Left cardiac atrium (tissue), 4 donors: Measurements from ENCODE around the gene LPIN2. TPM values are rescaled to one million over a fixed set of nuclear protein-coding genes. Genes with fewer than 3 reads are reported as not detected.

Experiments used
- ATAC-seq, 2 donors: fragments of 200-7000 bp; cut with Tn5 transposase; one replicate each; pipeline ENCODE4 v1.9.1; 2020; ENCODE audit warnings: mild to moderate bottlenecking in 2 of 2, moderate library complexity in 2 of 2
- DNase-seq: peaks from one replicate; pipeline ENCODE4 v3.0.0-alpha.2; 2020
- intact Hi-C, 2 donors: fragments of 100-400 bp; cut with DNase I; formaldehyde crosslinking; loops; one replicate each; pipeline versions ENCODE4 v1.14.1 to v1.15.1; 2022 to 2023
- total RNA-seq, 2 donors: library from RNA; stranded (reverse); fragmentation: NEBNext Ultra II Directional; extraction: Animal tissue kit (Norgen Biotek cat#: 25700); gene quantifications; one replicate each; pipeline ENCODE4 v1.2.1, GENCODE V29; 2021
- donor health status: DM: no; HTN: yes; CAD: no.
- donor health status: DM: no; HTN: yes; CAD: no; lungs with severe emphysema.
- donor health status: DM: yes; HTN: yes; CAD: no.
- donor health status: Dilated cardiomyopathy.

LPIN2 gene
- total RNA-seq, 2 donors from 2014 or later = 15.2 to 16.4 TPM

DNA sequence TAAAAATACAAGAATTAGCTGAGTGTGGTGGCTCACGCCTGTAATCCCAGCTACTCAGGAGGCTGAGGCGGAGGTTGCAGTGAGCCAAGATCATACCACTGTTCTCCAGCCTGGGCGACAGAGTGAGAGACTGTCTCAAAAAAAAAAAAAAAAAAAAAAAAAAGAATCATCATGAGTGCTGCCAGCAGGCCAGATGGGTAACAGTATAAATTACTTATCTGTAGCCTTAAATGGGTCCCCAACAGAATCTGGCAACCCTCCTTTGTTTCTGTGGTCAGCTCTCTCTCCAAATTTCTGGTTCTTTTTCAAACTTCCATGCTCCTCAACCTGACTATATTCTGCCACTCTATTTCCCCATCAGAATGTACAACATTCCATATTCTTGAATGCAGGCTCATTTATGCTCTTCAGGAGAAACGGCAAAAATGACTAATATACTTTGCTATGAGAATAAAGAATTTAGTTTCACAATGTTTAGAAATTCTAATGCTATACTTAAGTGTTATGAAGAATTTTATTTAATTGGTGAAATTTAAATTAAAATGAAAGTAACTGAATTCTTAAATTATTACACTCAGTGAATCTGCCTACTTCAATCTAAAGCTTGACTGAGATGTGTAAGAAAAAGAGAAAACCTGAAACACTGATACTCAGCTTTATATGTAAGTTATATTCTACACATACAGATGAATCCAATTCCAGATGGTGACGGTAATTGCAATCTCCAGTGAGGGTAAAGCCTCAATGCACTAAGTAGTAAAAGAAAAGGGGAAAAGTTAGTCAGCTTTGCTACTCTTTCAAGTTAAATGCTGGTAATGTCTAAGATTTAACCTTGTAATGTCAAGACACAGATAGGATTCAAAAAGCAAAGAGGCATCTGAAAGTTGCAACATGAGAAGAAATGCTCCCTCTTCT lies 24.8 kb downstream of the LPIN2 start:
- DNase-seq (no peak), ATAC-seq (no peak)
- intact Hi-C loops = no loop called here

DNA sequence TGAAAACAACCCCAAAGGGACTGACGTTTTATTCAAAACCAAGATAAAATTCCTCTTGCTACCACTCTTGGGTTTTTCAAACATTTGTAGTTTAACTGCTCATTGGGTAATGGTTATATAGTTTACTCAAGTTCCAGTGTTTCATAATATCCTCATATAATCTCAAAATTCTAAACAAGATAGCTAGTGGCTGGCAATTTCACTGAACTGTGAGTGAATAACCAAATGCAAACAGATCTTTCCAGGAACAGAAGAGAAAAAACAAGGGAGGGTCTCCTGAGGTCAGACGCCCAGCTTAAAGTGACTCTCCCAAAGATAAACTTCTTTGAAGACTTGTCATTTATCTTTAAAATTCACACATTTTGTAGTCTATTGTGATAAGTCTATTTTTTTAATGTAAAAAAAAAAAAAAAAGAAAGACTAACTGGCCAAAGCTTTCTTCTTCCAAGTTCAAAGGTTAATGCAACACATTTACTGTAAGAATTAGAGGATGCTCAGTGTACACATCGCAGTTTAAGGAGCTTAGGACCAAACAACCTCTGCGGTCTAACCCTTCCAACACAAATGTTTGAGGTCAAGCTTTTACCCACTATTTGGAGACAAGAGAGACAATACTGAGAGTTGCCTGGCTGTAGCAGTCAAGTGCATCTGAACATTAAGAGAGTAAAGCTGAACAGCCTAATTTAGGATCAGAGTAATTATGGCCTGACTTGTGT lies 26.6 kb downstream of the LPIN2 start:
- intact Hi-C loops = no loop called here
- DNase-seq = no peak
- ATAC-seq = no peak

DNA sequence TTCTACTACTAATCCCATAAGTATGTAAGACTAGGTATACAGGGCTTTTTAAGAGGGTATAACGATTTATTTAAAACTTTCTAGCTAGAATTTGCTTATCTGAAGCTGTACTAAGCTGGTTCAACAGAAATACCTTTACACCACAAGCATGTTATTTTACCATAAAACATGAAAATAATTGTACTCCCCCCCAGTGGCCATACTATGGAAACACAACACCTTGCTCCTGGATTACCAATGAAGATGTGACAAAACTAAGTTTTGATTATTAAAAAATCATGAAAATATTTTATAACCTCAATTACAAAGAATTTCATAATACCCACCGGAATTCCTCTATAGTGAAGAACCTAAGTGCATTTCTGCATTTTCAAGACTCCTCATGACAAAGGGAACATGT lies 27.3 kb downstream of the LPIN2 start:
- intact Hi-C loops = no loop called here
- ATAC-seq = no peak
- no peak for DNase-seq

DNA sequence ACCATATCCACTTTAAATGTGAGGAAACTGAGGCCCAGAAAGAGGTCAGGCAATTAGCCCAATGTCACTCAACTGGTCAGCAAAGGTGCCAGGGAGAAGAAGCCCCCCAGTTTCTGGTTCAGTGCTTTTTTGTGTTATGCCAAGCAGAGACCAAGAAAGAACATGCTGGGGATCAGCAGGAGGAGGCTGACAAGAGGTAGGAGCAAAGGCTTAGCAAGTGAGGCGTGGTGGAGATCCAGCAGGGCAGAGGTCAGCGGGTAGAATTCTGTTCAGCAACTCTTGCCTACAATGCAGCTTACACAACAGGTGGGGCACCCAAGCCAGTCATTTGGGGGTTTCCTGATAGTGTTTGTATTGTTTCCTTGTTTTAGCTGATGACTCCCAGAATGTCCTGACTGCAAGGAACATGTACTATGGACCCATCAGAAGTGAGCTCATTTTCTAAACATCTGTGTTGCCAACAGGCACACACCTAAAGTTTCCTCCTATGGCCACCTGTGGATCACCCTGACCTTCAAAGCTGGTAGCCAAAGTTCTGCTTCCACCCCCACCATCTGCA lies 28.2 kb downstream of the LPIN2 start:
- ATAC-seq = no peak

DNA sequence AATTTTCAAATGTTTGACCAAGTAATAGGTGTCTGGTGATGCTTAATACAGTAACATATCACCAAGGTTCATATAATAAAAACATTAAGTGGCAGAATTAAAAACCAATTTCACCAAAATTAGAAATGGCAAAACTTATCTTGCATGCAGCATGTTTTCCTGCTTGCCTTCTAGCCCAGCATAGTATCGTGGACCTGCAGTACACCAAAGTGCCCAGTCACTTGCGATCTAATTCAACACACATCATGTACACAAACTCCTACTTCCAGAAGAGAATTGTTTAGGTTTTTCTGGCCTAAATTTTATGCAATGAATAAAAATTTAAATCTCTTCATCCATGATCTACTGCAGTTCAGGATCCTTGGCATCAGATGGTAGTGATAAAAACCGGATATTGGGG lies 28.9 kb downstream of the LPIN2 start:
- DNase-seq (no peak), ATAC-seq (no peak)
- intact Hi-C loops = no loop called here

More for the DNA sequence above, 28.2 kb downstream of the LPIN2 start:
- no peak for DNase-seq
- intact Hi-C loops = no loop called here

DNA sequence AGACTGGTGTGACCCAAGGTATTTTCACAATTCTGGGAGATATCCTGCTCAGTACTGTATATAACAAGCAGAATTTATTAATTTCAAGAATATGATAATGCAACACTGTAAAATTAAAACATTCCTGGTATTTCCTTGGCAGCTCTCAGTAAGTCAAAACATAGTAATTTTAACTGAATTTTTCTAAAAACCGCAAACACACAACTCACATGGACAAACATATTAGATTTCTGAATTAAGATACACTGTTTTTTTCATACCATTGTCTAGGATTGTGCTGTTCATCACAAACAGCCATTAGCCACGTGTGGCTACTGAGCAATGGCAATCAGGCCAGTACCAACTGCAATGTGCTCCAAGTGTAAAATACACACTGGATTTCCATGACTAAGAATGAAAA lies 29.6 kb downstream of the LPIN2 start:
- intact Hi-C loops = no loop called here
- no peak for DNase-seq
- ATAC-seq = no peak

DNA sequence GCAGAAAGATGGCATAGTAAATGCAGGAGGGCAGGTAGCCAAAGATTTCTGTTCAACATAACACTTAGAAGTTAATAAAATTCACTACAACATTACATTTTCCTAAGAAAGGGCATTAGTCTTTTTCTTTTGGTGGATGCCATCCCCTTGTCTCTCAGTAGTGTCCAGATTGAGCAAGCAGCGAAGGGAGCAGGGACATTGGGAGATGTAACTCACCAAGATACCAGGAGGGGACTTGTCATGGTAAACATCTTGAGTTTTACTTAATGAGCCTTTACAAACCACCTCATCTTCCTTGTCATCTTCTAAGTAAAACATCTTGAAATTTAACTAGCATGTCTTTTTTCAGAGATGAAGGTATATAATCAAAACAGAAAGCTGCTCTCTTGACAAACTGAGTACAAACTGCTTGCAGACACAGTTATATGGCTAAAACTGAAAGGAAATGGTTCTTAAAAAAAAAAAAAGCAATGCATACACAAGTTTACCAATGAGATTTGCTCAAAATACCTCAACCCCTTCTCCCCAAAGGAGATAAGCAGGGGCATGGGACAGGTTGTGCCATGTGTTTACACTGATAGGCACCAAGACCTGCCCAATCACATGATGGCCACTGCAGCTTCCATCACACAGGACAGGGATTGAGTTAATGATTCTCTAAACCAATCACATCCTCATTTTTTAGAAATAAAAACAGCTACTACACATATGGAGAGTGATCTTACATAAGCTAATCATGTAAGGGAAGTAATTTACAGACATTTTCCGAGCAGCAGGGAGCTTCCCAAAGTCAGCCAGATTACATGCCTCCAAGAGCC lies 30.3 kb downstream of the LPIN2 start:
- ATAC-seq = no peak
- no peak for DNase-seq
- intact Hi-C loops = no loop called here

DNA sequence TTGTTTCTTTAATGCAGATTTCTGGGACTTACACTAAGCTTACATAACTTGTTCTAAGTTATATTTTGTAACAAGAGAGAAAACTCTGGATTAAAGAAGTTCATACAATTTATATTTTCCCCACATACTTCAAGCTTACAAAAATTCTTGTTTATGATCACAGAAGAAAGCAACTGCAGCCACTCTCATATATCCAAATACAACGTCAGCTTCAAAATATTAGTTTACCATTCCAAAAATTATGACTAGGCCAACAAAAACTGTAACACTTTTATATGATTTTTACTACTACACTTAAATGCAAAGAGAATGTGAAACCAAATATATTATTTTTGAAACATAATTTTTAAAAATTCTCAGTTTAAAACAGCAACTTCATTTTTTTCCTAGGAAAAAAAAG lies 30.9 kb downstream of the LPIN2 start:
- ATAC-seq = no peak
- no peak for DNase-seq
- intact Hi-C loops = no loop called here

DNA sequence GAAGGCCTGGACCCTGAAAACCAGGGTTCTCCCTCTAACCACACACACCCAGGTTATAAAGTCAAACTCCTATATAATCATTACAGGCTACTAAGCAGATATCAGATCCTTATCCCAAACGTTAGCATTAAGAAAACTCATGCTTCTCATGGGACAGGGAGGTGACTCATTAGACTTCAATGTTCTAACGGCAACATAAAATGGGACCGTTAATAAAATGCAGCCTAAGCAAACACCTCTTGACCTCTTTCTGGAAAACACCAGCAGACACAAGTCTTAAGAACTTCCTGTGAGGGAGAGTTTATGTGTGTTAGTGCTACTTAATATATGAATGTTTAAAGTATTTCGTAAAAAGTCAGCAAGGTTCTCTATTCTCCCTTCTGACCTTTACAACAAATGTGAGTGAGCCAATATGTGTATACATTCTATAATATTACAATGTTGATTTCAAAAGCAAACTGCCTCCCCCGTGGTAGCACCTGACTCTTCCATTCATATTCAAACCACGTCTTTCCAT lies 31.7 kb downstream of the LPIN2 start:
- ATAC-seq (peak in 1 of 2 donors; percentile 45), DNase-seq (no peak)
- intact Hi-C loops = no loop called here

DNA sequence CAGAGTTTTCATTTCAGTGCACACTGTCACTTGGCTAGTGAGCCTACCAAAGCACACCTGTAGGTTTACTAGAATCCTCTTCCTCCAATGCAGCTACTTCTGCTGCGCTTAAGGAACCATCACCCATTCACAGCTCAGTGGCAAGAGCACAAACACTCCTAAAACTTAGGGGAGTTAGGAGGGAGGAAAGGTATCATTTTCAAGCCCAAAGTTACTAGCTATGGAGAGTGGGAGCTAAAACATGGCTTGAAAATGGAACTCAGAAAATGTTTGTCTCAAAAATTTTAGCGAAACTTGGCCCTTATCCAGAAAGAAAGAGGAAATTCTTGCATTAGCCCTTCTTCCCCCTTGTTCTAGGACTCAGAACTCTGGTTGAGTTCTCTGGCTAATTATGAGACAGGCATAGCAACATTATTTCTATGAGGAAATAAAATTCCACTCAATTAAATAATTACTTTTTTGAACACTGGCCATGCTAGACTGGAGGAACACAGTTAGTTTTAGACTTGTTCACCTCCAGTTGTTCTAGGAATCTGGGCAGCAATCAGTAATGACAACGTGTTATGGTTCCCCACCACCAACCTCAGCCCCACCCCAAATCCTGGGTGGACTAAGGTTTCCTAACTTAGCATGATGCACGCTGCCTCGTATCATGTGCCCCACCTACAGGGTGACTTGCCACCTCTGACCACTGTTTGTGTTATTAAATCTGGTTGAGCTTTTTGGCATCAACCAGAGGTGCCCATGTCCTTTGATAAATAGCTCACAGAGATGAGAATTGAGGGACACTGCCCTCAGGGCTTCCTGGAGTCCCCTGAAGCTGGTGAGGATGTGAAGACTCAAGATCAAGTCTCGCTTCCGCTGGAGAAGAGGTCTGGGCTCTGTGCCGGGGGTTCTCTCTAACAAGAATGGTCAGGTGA lies 32.8 kb downstream of the LPIN2 start:
- DNase-seq (no peak), ATAC-seq (peak; percentile 11 to 28)
- intact Hi-C loops = no loop called here

DNA sequence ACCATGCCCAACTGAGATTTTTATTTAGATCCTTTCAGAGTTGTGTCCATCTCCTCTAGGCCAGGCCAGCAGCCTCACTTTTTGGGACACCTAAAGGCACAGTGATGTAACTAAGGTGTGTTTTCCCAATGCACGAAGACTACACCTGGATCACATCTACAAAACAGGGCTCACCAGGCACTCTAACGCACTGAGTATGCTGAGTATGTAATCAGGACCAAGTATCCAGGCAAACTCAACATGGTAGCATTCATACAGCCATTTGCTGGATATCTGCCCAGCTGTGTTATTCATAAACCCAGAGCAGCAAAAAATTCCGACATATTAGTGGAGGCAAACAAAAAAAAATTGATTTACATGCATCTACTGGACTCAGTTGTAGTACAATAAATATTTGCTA lies 33.8 kb downstream of the LPIN2 start:
- intact Hi-C loops = no loop called here
- no peak for ATAC-seq
- no peak for DNase-seq

DNA sequence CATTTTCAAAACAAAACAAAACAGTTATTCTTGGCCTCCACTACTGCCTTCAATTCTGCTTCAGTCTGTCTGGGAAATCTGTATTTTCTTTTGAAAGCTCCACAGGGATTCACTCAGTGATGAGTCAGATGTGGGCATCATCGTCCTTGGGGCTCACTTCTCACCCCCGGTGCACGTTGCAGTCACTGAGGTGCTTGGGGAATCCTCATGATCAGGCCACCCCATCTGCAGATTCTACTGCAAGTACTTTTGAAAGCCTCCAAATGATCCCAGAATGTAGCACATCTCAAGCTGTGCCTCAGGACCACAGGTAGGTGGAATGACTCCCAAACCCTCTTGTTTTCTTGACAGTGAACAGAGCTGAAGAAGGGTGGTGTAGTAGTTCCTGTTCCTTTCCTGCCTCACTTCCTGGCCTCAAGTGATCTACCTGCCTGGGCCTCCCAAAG lies 34.3 kb downstream of the LPIN2 start:
- DNase-seq (no peak), ATAC-seq (peak in 1 of 2 donors; percentile 82)
- intact Hi-C loops = no loop called here

DNA sequence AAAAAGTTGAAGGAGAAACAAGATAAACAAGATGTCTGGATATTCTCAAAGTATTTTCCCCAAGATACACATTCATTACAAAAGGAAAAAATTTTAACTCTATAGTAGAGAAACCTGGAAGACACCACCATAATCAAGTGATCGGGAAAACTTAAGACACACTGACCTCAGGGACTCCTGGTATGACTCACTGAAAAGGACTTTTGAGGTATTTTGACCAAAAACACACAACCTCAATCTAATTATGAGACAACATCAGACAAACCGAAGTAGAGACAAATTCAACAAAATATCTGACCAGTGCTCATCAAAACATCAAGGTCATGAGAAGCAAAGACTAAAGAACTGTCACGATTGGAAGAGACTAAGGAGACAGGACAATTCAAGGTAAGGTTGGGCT lies 34.7 kb downstream of the LPIN2 start:
- intact Hi-C loops = no loop called here
- peak in 1 of 2 donors; percentile 13 for ATAC-seq
- DNase-seq = no peak

DNA sequence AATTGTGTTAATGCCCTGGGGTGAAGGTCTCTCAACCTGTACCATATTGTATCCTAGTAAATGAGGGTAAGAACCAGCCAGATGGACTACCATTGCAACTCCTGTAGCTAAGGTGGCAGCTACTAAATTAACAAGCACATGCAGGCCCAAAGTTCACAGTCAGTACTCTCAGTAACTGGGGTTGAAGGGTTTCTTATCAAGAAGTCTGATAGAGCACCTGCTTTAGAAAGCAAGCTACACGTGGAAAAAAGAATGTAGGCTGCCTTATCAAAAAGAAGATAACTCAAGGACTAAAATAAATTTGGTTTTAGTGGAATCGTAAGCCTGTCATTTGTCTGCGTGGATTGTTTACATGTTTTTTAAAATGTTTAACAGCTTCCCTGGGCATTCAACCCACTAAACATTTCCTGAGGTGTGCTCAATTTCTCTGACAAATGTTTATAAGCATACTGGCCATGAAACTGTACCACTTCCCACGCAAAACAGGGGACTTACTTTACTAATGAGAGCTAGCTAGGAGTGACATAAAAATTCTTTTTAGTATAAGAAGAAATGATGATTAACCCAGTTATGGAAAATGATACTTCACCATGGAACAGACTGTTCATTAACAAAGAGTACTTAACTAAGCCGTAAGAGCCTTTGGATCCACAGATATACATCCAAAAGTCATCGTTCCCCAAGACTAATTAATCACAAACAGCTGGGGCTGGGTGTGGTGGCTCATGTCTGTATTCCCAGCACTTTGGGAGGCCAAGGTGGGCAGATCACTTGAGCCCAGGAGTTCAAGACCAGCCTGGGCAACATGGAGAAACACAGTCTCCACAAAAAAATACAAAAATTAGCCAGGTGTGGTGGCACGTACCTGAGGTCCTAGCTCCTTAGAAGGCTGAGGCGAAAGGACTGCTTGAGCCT lies 36.5 kb downstream of the LPIN2 start:
- DNase-seq = no peak
- intact Hi-C loops = no loop called here
- no peak for ATAC-seq

DNA sequence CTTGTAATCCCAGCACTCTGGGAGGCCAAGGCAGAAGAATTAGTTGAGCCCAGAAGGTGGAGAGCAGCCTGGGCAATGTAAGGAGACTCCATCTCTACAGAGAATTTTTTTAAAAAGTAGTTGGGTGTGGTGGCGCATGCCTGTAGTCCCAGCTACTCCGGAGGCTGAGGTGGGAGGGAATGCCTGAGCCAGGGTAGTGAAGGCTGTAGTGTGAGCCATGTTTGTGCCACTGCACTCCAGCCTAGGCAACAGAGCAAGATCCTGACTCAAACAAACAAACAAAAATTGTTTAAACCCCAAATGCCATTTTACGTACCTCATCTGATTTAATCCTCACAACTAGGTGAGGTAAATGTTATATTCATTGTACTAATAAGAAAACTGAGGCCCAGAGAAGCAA lies 38.2 kb downstream of the LPIN2 start:
- DNase-seq (no peak), ATAC-seq (no peak)
- intact Hi-C loops = no loop called here

DNA sequence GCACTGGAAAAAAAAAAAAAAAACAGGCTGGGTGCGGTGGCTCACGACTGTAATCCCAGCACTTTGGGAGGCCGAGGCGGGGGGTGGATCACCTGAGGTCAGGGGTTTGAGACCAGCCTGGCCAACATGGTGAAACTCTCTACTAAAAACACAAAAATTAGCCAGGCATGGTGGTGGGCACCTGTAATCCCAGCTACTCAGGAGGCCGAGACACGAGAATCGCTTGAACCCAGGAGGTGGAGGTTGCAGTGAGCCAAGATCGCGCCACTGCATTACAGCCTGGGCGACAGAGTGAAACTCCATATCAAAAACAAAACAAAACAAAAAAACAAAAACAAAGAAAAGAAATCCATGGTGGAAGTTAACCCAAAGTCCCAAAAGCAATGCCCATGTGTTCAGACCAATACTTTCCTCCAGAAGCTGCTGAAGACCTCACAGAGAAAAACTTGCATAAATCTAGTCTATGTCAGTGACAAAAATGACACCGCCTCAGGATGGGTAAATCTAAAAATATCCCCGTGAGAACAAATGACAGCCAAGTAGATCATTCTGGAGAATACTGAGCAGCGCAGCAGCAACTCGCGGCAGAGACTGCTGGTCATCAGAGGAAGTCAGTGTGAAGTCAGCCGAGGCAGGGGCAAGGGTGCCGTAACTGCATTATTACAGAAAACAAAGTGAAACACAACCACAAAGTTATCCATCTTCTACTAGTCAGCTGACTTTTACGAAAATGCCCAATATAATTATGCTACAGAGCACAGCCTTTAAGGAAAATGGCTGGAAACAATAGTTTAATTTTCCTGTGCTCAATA lies 41.0 kb downstream of the LPIN2 start:
- intact Hi-C loops = no loop called here
- DNase-seq (peak; percentile 52), ATAC-seq (peak; percentile 70 to 75)
